HG03103 (cell line): ENCODE data around the gene CPT1C.
A peak's percentile ranks its signal among the peaks of the same experiment; 100 is the strongest.

Experiments
- ATAC-seq: cut with Tn5 transposase; IDR thresholded peaks from one replicate; pipeline ENCODE4 v1.9.1; 2021; ENCODE audit warnings: low read depth; ENCODE audit not compliant: unreplicated experiment

CPT1C gene

DNA sequence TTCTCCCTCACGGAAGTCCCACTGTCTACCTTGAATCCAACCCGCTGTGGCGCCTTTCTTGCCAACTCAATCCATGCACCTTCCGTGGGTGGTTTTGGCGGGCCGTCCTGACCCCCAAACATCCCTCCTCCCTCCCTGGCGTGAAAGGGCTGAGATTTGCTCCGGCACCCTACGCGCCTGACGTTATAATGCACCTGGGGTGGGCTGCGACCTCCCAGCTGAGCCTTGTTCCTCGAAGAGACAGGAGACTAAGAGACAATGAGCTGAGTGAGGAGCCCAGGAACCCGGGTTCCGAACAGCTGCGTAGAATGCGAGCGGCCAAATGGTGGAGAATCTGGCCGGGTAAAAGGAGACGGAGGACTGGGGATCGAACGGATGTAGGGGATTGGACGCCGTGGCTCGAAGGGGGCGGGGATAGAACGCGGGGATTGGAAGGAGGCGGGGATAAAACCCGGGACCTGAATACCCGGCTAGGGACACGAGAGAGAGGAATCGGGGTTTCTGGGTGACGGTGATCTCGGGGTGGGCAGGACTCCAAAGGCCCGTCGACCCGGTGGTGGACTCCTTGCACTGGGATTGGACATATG is at the start of gene CPT1C:
Gene CPT1C (plus strand): TSS at position 461 of the 587 bp plus-strand sequence. CDS start 1,137 bp downstream, outside the sequence.
- no peak for ATAC-seq

DNA sequence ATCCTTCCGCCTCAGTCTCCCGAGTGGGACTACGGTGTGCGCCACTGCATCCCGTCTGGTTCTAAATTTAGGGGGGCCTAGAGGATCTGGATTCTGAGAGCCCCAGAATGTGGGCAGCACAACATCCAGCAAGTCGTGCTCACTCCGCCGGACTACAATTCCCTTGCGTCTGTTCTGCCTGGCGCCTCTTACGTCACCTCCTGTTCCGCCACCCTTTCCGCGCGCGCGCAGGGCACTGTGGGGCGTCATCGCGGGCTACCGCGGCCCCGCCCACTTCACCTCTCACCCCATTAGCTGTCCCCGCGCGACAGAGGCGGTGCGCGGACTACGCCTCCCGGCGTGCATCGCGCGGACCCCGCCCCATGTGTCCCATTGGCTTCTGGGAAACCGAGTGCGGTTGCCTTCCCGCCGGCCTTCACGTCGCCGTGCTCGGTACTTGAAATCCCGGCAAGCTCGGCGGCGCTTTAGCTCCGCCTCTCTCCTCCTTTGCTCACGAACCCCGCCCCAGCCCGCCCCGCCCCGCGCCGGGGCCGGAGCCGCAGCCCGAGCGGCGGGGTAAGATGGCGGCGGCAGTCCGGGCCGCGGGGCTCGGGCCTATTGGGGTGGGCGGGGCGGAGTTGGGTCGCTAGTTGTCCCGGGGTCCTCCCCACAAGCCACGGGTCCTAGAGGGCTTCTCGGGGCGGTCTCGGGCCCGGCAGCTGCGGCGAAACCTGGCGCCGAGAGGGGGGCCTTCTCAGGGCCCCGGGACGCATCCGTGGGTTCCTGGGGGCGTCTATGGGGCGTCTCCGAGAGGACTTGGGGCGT is 49.0 kb upstream of the CPT1C start, which contains the start of gene SCAF1:
Gene SCAF1 (plus strand): TSS at position 522 of the 804 bp plus-strand sequence. CDS start 2,818 bp downstream, outside the sequence.
- ATAC-seq = peak; percentile 53

DNA sequence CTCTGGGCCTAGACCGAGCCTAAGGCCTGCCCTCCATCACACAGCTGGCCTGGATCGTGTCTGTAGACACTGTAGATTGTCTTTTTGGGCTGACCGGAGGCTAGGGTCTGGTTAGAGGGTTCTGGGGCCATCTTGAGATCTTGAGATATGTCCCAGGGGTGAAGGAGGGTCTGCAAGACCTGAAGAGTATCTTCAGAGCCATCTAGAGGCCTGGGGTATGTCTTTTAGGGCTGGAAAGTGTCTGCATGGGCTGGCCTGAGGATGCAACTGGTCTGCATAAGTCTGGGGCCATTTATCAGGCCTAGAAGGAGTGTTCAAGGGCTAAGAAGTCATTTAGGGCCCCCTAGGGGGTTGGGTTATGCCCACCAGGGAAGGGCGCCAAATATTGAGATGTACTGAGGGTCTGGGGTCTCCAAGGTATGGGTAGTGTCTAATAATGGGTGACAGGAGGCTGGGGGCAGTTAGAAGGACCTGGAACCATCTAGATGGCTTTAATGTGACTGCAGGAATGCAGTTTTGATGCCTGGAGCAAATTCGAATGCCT is 48.4 kb upstream of the CPT1C start:
- ATAC-seq = no peak

DNA sequence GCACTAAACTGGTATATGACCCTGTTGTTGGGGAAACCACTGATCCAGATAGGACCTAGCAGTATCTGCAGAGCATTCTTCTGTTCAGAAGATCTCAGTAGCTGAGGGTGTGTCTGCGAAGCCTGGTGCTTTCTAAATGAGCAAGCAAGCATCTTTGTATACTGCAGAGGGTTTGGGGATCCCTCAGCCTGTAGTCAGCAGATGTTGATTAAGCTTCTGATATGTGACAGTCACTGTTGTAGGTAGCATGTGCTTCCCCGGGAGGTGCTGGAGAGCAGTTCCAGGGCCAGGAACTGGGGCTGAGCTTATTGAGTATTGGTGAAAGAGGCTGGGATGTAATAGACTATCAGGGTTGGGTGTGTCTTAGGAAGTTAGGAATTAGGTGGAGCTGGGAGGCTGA is 47.5 kb upstream of the CPT1C start:
- ATAC-seq = no peak

DNA sequence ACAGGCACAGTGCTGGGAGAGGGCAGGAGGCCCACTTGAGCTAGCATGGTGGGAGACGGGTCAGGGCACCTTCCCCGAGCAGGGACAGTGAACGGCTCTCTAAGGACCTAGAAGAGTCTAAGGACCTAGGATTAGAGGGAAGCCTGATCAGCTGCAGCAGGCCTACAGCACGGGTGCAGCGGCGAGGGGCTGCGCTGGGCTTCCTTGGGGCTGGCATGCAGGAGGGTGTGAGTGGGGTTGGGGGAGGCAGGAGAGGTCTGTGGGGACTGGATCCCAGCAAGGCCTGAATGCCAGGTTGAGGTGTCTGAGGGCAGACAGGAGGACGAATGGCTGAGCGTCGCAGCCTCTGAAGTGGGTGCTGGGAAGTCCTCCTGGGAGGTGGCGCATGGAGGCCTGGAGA is 45.3 kb upstream of the CPT1C start:
- no peak for ATAC-seq

DNA sequence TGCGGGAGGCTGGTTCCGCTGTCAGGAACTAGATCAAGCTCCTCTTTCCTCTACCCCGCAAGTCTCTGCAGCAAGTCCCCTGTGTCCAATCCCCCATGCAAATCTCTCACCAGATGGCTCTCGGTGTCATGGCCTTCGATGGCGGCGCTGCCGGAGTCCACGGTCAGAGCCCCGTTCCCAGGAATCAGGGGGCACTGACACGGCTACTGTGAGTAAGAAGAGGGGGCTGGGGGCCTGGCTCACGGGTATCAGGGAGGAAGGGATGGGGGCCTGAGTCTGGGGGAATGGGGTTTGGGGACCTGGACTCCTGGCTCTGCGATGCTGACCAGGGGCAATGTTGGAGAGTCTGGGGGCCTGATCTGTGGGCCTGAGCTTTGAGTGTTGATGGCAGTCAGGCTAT is 44.9 kb upstream of the CPT1C start:
- no peak for ATAC-seq

DNA sequence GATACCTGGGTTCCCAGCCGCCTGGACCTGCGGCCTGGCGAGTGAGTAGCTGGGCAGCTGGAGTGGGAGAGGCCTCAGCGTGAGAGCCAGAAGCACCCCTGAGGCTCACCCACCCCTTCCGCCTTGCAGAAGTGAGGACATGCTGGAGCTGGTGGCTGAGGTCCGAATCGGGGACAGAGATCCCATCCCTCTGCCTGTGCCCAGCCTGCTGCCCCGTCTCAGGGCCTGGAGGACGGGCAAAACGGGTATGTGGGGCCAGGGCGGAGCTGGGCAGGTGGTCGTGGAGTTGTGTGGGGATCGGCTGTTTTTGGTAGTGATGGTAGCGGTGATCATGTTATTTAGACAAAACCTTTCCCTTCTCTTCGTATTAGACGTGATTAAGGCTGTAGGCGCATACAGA is 44.3 kb upstream of the CPT1C start:
- no peak for ATAC-seq

DNA sequence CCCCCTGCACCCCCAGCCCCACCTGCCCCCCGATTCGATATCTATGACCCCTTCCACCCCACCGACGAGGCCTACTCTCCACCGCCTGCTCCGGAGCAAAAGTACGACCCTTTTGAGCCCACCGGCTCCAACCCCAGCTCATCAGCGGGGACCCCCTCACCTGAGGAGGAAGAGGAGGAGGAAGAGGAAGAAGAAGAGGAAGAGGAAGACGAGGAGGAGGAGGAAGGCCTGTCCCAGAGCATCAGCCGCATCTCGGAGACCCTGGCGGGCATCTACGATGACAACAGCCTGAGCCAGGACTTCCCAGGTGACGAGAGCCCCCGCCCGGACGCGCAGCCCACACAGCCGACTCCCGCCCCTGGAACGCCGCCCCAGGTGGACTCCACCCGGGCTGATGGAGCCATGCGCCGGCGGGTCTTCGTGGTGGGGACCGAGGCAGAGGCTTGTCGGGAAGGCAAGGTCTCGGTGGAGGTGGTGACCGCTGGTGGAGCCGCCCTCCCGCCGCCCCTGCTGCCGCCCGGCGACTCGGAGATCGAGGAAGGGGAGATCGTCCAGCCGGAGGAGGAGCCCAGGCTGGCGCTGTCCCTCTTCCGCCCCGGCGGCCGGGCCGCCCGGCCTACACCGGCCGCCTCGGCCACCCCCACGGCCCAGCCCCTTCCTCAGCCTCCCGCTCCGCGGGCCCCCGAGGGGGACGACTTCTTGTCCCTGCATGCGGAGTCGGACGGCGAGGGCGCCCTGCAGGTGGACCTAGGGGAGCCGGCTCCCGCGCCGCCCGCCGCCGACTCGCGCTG is 39.7 kb upstream of the CPT1C start:
- no peak for ATAC-seq

DNA sequence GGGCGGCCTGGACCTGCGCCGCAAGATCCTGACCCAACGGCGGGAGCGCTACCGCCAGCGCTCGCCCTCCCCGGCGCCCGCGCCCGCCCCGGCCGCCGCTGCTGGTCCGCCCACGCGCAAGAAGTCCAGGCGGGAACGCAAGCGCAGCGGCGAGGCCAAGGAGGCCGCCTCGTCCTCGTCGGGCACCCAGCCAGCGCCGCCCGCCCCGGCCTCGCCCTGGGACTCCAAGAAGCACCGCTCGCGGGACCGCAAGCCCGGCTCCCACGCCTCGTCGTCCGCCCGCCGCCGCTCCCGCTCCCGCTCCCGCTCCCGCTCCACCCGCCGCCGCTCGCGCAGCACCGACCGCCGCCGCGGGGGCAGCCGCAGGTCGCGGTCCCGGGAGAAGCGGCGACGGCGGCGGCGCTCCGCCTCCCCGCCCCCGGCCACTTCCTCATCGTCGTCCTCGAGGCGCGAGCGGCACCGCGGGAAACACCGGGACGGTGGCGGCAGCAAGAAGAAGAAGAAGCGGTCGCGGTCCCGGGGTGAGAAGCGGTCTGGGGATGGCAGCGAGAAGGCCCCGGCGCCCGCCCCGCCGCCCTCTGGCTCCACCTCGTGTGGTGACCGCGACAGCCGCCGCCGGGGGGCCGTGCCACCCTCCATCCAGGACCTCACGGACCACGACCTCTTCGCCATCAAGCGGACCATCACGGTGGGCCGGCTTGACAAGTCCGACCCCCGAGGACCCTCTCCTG is 38.9 kb upstream of the CPT1C start:
- ATAC-seq = no peak

DNA sequence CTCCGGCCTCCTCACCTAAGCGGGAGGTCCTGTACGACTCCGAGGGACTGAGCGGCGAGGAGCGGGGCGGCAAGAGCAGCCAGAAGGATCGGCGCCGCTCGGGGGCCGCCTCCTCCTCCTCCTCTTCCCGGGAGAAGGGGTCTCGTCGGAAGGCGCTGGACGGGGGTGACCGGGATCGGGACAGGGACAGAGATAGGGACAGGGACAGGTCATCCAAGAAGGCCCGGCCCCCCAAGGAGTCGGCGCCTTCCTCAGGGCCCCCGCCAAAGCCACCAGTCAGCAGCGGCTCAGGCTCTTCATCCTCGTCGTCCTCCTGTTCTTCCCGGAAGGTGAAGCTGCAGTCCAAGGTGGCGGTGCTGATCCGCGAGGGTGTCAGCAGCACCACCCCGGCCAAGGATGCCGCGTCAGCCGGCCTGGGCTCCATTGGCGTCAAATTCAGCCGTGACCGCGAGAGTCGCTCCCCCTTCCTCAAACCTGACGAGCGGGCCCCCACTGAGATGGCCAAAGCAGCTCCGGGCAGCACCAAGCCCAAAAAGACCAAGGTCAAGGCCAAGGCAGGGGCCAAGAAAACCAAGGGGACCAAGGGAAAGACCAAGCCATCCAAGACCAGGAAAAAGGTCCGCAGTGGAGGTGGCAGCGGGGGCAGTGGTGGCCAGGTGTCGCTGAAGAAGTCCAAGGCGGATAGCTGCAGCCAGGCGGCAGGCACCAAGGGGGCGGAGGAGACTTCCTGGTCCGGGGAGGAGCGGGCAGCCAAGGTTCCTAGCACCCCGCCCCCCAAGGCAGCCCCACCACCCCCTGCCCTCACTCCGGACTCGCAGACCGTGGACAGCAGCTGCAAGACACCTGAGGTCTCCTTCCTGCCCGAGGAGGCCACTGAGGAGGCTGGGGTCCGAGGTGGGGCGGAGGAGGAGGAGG is 38.1 kb upstream of the CPT1C start:
- ATAC-seq = no peak

DNA sequence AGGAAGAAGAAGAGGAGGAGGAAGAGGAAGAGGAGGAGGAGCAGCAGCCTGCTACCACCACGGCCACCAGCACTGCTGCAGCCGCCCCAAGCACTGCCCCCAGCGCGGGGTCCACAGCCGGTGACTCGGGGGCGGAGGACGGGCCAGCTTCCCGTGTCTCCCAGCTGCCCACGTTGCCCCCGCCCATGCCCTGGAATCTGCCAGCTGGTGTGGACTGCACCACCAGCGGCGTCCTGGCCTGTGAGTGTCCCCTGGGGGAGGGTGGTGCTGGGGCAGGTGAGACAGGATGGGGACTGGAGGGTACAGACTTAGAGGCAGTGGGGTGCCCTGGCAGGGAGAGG is 37.5 kb upstream of the CPT1C start:
- no peak for ATAC-seq

DNA sequence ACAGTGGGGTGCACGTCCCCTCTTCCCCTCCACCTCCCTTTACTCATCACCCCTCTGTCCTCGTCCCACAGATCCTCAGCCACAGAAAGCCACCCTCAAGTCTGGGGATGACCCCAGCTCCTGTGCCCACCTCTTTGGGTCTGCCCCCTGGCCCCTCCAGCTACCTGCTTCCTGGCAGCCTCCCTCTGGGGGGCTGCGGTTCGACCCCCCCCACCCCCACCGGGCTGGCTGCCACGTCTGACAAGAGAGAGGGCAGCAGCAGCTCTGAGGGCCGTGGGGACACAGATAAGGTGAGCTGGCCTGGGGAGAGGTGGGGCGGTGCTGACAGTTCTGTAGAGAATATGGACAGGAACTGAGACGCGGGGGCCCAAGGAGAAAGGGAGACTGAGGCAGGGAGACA is 36.3 kb upstream of the CPT1C start:
- ATAC-seq = no peak

DNA sequence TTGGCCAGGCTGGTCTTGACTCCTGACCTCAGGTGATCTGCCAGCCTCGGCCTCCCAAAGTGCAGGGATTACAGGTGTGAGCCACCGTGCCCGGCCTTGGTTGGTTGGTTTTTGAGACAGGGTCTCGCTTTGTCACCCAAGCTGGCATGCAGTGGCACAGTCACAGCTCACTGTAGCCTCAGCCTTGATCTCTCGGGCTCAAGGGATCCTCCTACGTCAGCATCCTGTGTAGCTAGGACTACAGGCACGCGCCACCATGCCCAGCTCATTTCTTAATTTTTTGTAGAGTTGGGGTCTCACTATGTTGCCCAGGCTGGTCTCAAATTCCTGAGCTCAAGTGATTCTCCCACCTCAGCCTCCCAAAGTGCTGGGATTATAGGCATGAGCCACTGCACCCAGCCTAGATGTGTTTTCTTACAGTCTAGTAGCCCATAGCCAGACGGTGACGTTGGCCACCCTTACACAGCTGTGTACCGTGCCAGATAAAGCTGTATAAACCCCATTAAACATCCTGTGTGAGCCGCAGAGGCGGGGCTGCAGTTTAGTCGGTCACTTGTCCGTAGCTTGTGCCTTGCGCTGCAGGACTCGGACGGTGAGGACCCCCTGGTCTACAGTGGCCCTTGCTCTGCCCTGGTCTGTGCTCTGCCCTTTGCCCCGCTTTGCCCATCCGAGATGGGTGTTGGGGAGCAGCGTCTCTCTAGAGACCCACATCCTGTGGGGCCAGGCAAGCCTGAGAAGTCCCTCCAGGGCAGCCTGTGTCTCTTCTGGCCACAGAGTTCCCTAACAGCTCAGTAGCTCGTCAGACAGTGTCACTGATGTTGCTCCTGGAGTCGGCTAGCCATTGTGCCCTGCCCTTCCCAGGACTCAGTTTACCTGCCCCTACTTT is 35.1 kb upstream of the CPT1C start:
- ATAC-seq = no peak

DNA sequence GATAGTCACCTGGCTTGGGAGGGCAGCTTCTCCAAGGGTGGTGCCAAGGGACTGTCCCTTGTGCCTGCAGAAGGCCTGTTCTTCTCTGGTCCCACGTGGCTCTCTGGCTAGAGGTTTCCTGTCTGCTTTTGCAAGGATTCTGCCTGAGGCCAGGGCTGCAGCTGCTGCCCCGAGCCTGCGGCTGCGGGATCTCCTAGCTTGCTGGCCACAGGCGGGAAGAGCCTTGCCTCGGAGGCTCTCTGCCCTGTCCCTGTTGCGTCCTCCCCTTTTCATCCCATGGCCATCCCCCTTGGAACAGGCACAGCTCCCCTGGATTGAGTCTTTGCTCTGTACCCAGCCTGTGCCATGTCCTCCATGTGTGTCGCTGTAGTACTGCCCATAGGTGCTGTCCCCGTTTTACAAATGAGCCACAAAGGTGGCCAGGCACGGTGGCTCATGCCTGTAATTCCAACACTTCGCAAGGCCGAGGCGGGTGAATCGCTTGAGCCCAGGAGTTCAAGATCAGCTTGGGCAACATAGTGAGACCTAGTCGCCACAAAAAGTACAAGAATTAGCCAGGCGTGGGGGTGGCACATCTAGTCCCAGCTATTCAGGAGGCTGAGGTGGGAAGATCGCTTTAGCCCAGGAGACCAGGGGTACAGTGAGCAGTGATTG is 34.3 kb upstream of the CPT1C start:
- ATAC-seq = no peak

DNA sequence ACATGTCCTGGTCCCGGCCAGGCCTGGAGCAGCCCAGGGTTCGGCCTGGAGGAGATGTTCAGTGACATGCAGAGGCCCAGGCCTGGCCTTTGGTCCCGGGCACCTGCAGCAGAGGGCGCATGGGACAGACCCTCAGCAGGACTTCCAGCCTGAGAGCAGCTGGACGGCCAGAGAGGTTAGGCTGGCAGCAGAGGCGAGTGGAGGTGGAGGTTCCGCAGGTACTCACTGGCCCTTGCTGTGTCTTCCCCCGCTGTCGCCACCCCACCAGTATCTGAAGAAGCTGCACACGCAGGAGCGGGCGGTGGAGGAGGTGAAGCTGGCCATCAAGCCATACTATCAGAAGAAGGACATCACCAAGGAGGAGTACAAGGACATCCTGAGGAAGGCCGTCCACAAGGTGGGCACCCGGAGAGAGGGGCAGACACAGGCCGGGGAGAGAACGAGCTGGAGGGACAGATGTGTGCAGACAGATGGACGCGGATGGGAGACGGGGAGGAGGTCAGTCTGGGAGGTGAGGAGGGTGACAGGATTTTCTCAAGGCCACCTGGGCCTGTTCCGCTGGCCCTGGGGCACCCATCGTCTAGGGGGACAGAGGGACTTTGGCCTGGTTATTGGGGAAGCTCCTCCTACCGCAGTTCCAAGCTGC is 33.3 kb upstream of the CPT1C start:
- ATAC-seq = no peak

DNA sequence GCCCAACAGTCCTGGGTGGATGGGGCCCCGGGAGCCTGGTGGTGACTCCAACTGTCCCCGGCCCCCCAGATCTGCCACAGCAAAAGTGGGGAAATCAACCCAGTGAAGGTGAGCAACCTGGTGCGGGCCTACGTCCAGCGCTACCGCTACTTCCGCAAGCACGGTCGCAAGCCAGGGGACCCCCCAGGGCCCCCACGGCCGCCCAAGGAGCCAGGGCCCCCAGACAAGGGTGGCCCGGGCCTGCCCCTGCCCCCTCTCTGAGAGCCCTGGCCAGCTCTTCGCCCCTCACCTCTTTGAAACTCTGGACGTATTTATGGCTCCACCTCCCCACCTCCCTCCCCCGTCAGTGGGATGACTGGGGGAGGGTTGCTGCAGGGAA is 32.8 kb upstream of the CPT1C start:
- no peak for ATAC-seq

DNA sequence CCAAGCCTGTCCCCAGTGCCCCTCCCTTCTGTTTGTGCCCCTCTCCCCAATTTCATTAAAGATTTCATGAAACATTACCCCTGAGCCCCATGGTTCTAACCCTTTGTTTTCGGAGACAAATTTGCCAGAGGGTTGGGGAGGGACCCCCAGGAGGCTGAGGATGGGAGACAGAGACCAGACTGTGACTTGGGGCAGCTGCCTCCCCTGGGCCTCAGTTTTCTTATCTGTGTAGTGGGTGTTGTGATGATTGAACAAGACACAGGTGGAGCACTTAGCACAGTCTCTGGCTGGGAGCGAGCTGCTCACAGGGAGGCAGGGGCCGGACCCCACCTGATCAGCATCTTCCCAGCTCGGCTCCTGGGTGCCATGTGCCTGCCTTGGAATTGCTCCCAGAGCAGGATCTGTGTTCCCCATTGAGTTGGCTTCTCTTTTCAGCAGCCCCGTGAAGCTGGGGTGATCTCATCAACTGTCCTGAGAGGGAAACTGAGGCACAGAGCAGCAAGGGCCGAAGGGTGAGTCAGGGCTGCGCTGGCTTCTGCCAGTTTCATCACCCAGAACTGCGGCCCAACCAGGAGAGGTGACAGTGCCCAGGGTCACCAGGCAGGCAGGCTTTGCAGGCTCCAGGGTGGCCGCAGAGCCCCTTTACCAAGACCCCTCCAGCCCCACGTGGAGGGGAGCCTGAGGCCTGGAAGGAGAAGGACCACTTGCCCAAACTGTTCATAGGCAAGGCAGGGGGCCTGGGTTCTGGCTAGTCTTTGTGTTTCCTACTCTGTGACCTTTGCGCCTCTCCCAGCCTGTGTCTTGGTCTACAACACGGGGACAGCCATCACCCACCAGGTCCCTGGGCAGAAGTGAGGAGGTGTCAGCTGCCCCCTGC is 32.1 kb upstream of the CPT1C start:
- ATAC-seq = no peak
